Measurements from ENCODE around the gene CDO1. TPM values are rescaled to one million over a fixed set of nuclear protein-coding genes. Genes with fewer than 3 reads are reported as not detected.

The CDO1 gene
- total RNA-seq, 4 donors from 2014 or later: 4.0 to 40.4 (median 24.0) TPM

GRCh38 chr5:115841382-115842088 is 25.1 kb upstream of the CDO1 start, which contains the start of the genes AP3S1 and ATG12:
TSS of gene AP3S1 (plus strand) at chr5:115841935. CDS start at chr5:115842038, 103 bp downstream.
TSS of gene ATG12 (minus strand) at chr5:115841565. CDS start at chr5:115841552, 13 bp downstream.
- peak; percentile 92 to 93 for DNase-seq
- TF ChIP-seq CTCF (IDR thresholded peaks at IDR 0.05) (peak in 1 of 6 experiments; percentile 1), POLR2A (IDR thresholded peaks at IDR 0.05) (peak; percentile 63 to 91)
- Histone ChIP-seq H3K4me1 (peaks cover 27 to 28% of the 10 kb centered on the region in 2 donors), H3K9me3 (no peaks in the 10 kb centered on the region), H3K36me3 (peaks cover 8% of the 10 kb centered on the region in 2 donors), H3K27me3 (no peaks in the 10 kb centered on the region), H3K4me3 (replicated peaks in 1 of 3) (peak within 1 kb of the TSS; percentile 52 to 73 (median 54)), H3K27ac (peak within 1 kb of the TSS; percentile 66 to 94 (median 87))
- 19 to 24% methylated on average over 30 to 41 of the region's 65 CpGs for WGBS, 2 donors
- intact Hi-C loops (cut with DNase I): no loop called here

GRCh38 chr5:115840873-115841272 is 24.4 kb upstream of the CDO1 start:
- intact Hi-C loops (cut with DNase I): no loop called here
- H3K36me3 ChIP-seq: peaks cover 8 to 12% of the 10 kb centered on the region in 2 donors
- H3K4me1 ChIP-seq: peaks cover 27 to 28% of the 10 kb centered on the region in 2 donors
- H3K27me3 ChIP-seq: no peaks in the 10 kb centered on the region
- H3K4me3 ChIP-seq (replicated peaks in 1 of 3): peak overlapping the region; percentile 52 to 73 (median 54)
- TF ChIP-seq CTCF (IDR thresholded peaks at IDR 0.05): no peak
- TF ChIP-seq POLR2A (IDR thresholded peaks at IDR 0.05): no peak
- peak overlapping the region; percentile 66 to 94 (median 87) for H3K27ac ChIP-seq
- 0 to 1% methylated on average over 5 of the region's 5 CpGs for WGBS, 2 donors
- DNase-seq: no peak
- H3K9me3 ChIP-seq: no peaks in the 10 kb centered on the region

GRCh38 chr5:115838885-115839518 is 22.5 kb upstream of the CDO1 start:
- no peak overlapping the region for H3K27ac ChIP-seq
- DNase-seq: peak in 1 of 2 donors; percentile 3
- intact Hi-C loops (cut with DNase I): no loop called here
- no peaks in the 10 kb centered on the region for H3K9me3 ChIP-seq
- H3K4me3 ChIP-seq (replicated peaks in 1 of 3): no peak overlapping the region
- 40 to 46% methylated on average over 10 of the region's 10 CpGs for WGBS, 2 donors
- no peaks in the 10 kb centered on the region for H3K27me3 ChIP-seq
- H3K36me3 ChIP-seq: peaks cover 11 to 26% of the 10 kb centered on the region in 2 donors
- TF ChIP-seq POLR2A (IDR thresholded peaks at IDR 0.05) (no peak), CTCF (IDR thresholded peaks at IDR 0.05) (peak in 5 of 6 experiments; percentile 8 to 56 (median 47))
- H3K4me1 ChIP-seq: peaks cover 22 to 27% of the 10 kb centered on the region in 2 donors

- DNase-seq: no peak
- Histone ChIP-seq H3K4me3 (replicated peaks in 1 of 3) (no peak overlapping the region), H3K27ac (no peak overlapping the region), H3K4me1 (peaks cover 16% of the 10 kb centered on the region in 2 donors), H3K9me3 (no peaks in the 10 kb centered on the region), H3K27me3 (no peaks in the 10 kb centered on the region), H3K36me3 (peaks cover 15 to 34% of the 10 kb centered on the region in 2 donors)
- WGBS, 2 donors: 93% methylated on average over 4 of the region's 4 CpGs
- intact Hi-C loops (cut with DNase I): no loop called here
- TF ChIP-seq POLR2A (IDR thresholded peaks at IDR 0.05): no peak
- TF ChIP-seq CTCF (IDR thresholded peaks at IDR 0.05): no peak
Measured at GRCh38 chr5:115835481-115835880, 19.0 kb upstream of the CDO1 start.
